ENCODE measurements around the gene OSCAR. TPM values are rescaled to one million over a fixed set of nuclear protein-coding genes. Genes with fewer than 3 reads are reported as not detected.

Gene OSCAR
- total and polyA plus RNA-seq, 10 of the 15 experiments (the other 5 are each of a cell fraction or from before 2014, with no cell fraction given) = 0.08 to 0.27 (median 0.10) TPM; not detected in 7

GRCh38 chr19:54136864-54137698 lies 36.5 kb upstream of the OSCAR start (continued):
- TF ChIP-seq SIN3A (IDR thresholded peaks at IDR 0.05; ENCODE audit: low read depth, low read length) (no peak), CEBPZ (IDR thresholded peaks at IDR 0.05; ENCODE audit: low read depth, low read length) (peak; percentile 94), NR2F1 (conservative IDR thresholded peaks at IDR 0.05) (no peak), WRNIP1 (IDR thresholded peaks at IDR 0.05; ENCODE audit: borderline replicate concordance, low read depth, low read length) (no peak), BACH1 (IDR thresholded peaks at IDR 0.05; ENCODE audit: borderline replicate concordance) (0 out of 2 replicates have a peak, but pooled peaks have one; percentile 12), PAX5 (IDR thresholded peaks at IDR 0.05; ENCODE audit: borderline replicate concordance, low read depth, low read length) (no peak), E4F1 (IDR thresholded peaks at IDR 0.05; ENCODE audit: borderline replicate concordance, partially characterized antibody) (peak; percentile 44), DPF2 (IDR thresholded peaks at IDR 0.05) (peak; percentile 94), RUNX3 (IDR thresholded peaks at IDR 0.05; ENCODE audit: low read length) (no peak), CREM (IDR thresholded peaks at IDR 0.05; ENCODE audit: low read depth) (peak; percentile 67), ETV6 (conservative IDR thresholded peaks at IDR 0.05 in 1 of 2, IDR thresholded peaks at IDR 0.05 in 1 of 2; ENCODE audit: borderline replicate concordance in 1 of 2, low read depth in 1 of 2) (no peak), MLLT1 (IDR thresholded peaks at IDR 0.05) (peak; percentile 85; the same call in 1 of the 2 replicates), ZNF217 (IDR thresholded peaks at IDR 0.05) (no peak), NFXL1 (IDR thresholded peaks at IDR 0.05; ENCODE audit: borderline replicate concordance) (no peak), RBBP5 (conservative IDR thresholded peaks at IDR 0.05) (no peak), SMAD5 (IDR thresholded peaks at IDR 0.05; ENCODE audit: low read depth) (no peak), RAD21 (IDR thresholded peaks at IDR 0.05; ENCODE audit: insufficient read depth, low read depth, low read length) (no peak), HSF1 (IDR thresholded peaks at IDR 0.05; ENCODE audit: low read depth, low read length) (no peak), TCF7 (IDR thresholded peaks at IDR 0.05; ENCODE audit: borderline replicate concordance) (no peak), BHLHE40 (IDR thresholded peaks at IDR 0.05; ENCODE audit: borderline replicate concordance in 1 of 2, low read depth in 2 of 2, low read length in 1 of 2) (no peak)
